K562 treated with DMSO at 1 percent for 24 hours (cell line): Measurements from ENCODE around the gene ZDHHC20. TPM values are rescaled to one million over a fixed set of nuclear protein-coding genes. Genes with fewer than 3 reads are reported as not detected.

ENCODE experiments used
- total RNA-seq: library from RNA; unstranded; fragments of 300-600 nt; gene quantifications from 2 replicates; pipeline ENCODE4 v1.2.3, GENCODE V29; 2022; ENCODE audit warnings: low read depth; ENCODE audit not compliant: insufficient read depth

Gene ZDHHC20, protein sequence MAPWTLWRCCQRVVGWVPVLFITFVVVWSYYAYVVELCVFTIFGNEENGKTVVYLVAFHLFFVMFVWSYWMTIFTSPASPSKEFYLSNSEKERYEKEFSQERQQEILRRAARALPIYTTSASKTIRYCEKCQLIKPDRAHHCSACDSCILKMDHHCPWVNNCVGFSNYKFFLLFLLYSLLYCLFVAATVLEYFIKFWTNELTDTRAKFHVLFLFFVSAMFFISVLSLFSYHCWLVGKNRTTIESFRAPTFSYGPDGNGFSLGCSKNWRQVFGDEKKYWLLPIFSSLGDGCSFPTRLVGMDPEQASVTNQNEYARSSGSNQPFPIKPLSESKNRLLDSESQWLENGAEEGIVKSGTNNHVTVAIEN
- 5.8 and 7.0 TPM in 2 replicates for total RNA-seq

DNA sequence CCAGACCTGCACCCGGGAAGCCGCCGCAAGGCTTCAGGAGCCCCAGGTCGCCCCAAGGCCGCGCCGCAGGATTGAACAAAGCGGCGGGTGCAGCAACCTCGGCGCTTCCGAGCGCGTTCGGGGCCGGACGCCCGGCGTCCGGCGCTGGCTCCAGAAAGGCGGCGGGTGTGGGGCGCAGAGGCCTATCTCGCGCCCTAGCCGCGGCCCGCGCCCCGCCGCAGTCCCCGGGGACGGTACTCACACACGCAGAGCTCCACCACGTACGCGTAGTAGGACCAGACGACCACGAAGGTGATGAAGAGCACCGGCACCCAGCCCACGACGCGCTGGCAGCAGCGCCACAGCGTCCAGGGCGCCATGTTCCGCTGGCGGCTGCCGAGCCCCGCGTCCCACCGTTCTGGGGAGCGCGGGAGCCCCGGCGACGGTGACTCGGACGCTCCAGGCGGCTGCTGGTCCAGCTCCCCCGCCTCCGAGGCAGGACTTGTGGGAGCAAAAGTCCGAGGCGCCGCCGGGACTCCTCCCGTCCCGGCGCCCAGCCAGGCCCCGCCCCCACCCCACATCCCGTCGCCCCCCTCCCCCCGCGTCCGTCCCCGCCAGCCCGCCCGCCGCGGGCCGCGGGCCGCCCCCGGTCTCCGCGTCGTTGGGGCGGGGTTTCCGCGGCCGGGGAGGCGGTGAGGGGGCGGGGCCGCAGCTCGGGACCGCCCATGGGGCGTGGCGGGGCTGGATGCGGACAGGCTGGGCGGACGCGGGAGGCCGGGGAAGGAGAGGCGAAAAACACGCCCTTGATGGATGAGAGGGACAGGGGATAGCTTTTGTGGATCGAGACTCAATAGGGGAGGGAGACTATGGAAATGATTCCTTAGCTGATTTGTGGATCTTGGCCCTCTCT lies at the start of gene ZDHHC20:
Gene ZDHHC20, minus strand, starts transcription at position 491 of the 889 bp plus-strand sequence. Its CDS starts 132 bp downstream, at position 359.

Other genes starting within 250 kb of the ZDHHC20 start
- gene MICU2, start 144.9 kb upstream of the ZDHHC20 start, total RNA-seq: 26.6 and 33.3 TPM in 2 replicates
- gene FGF9, start 211.8 kb upstream of the ZDHHC20 start, total RNA-seq: not detected in 2 replicates